Endothelial cell of umbilical vein (primary cell): ENCODE results near the gene PCBP4. TPM values are rescaled to one million over a fixed set of nuclear protein-coding genes. Genes with fewer than 3 reads are reported as not detected.

Experiments used
- BruUV-seq: library from RNA; stranded (reverse); fragments of 400-500 nt; replicated peaks from 2 replicates; lab custom pipeline; 2021; lab: Mats Ljungman, UMichigan
- CTCF ChIA-PET: fragments of 300-600, 350-600 bp; sonication (Branson Sonifier 250); formaldehyde crosslinking; loops from one replicate; lab custom pipeline; 2021; ENCODE audit warnings: antibody characterized with exemption, inconsistent platforms; lab: Charles Lee
- POLR2A ChIA-PET: fragments of 300-600, 350-600 bp; sonication (Branson Sonifier 250); formaldehyde crosslinking; loops from one replicate; lab custom pipeline; 2021; ENCODE audit warnings: antibody characterized with exemption, inconsistent platforms; lab: Charles Lee
- DNase-seq: peaks from one replicate; pipeline ENCODE4 v3.0.0-alpha.2; 2011; ENCODE audit warnings: low read depth, low spot score
- FAIRE-seq: peaks from 2 replicates; lab custom pipeline; 2011; peaks lifted over from hg19 to GRCh38; lab: Jason Lieb, UNC
- H2AFZ ChIP-seq: 2 replicates; pipeline ENCODE4 v1.6.0; 2012; ENCODE audit warnings: low read depth, low read length, control low read depth, inconsistent platforms
- H3K27ac ChIP-seq: 2 replicates; pipeline ENCODE4 v1.5.1; 2011; ENCODE audit warnings: low read depth, mild to moderate bottlenecking, control low read depth, low read length, moderate library complexity; ENCODE audit not compliant: insufficient read depth
- H3K27me3 ChIP-seq, 2 experiments: 2 replicates each; pipeline versions ENCODE4 v1.6.0 to v1.6.1; 2011; ENCODE audit warnings: low read length in 2 of 2, mixed read lengths in 1 of 2; ENCODE audit not compliant: control insufficient read depth in 2 of 2, insufficient read depth in 2 of 2
- H3K36me3 ChIP-seq, 2 experiments: 2 replicates in 1 of 2; 3 replicates in 1 of 2; pipeline ENCODE4 v1.5.1; 2011; ENCODE audit warnings: low read length in 2 of 2, mild to moderate bottlenecking in 1 of 2, moderate library complexity in 1 of 2; ENCODE audit not compliant: control insufficient read depth in 2 of 2, insufficient read depth in 2 of 2; ENCODE audit errors: extremely low read depth in 1 of 2
- H3K4me1 ChIP-seq: 3 replicates; pipeline ENCODE4 v1.5.1; 2011; ENCODE audit warnings: mild to moderate bottlenecking, low read length; ENCODE audit not compliant: control insufficient read depth, insufficient read depth; ENCODE audit errors: extremely low read depth
- H3K4me2 ChIP-seq: 2 replicates; pipeline ENCODE4 v1.6.1; 2011; ENCODE audit warnings: low read length, control low read depth, mixed read lengths; ENCODE audit not compliant: insufficient read depth
- H3K4me3 ChIP-seq, 3 experiments: fragments of 200-600 bp in 1 of 3; sonication (generic), shearing (Covaris generic) in 1 of 3; replicated peaks in 1 of 3; 2 replicates each; pipeline ENCODE4 v1.5.1; 2011 to 2016; ENCODE audit warnings: control low read depth in 3 of 3, low read length in 3 of 3, mild to moderate bottlenecking in 2 of 3, inconsistent platforms in 1 of 3, low read depth in 1 of 3, moderate library complexity in 1 of 3; ENCODE audit not compliant: insufficient read depth in 1 of 3
- H3K79me2 ChIP-seq: 2 replicates; pipeline ENCODE4 v1.6.0; 2012; ENCODE audit warnings: low read length, inconsistent platforms; ENCODE audit not compliant: control insufficient read depth, insufficient read depth
- H3K9ac ChIP-seq: replicated peaks from 2 replicates; pipeline ENCODE3; 2011; ENCODE audit warnings: low read length, control low read depth; ENCODE audit not compliant: insufficient read depth; ENCODE audit errors: extremely low read depth
- H3K9me1 ChIP-seq: replicated peaks from 3 replicates; pipeline ENCODE4 v1.6.0; 2011; ENCODE audit warnings: mild to moderate bottlenecking, low read length; ENCODE audit not compliant: control insufficient read depth, insufficient read depth; ENCODE audit errors: extremely low read depth
- H3K9me3 ChIP-seq: replicated peaks from 2 replicates; pipeline ENCODE4 v1.5.1; 2012; ENCODE audit warnings: low read length, inconsistent platforms; ENCODE audit not compliant: control insufficient read depth, insufficient read depth
- H4K20me1 ChIP-seq: replicated peaks from 2 replicates; pipeline ENCODE3; 2011; ENCODE audit warnings: mild to moderate bottlenecking, low read length; ENCODE audit not compliant: control insufficient read depth, insufficient read depth; ENCODE audit errors: extremely low read depth
- EZH2 ChIP-seq: IDR thresholded peaks from 2 replicates; pipeline ENCODE4 v1.6.1; 2012; ENCODE audit warnings: borderline replicate concordance, low read depth, mild to moderate bottlenecking, moderate library complexity, low read length, inconsistent platforms; ENCODE audit not compliant: severe bottlenecking
- FOS ChIP-seq: IDR thresholded peaks from 2 replicates; pipeline ENCODE4 v1.6.1; 2011; ENCODE audit warnings: mild to moderate bottlenecking, low read length, moderate library complexity, borderline replicate concordance; ENCODE audit not compliant: insufficient read depth
- GATA2 ChIP-seq: IDR thresholded peaks from 2 replicates; pipeline ENCODE4 v1.7.0; 2011; ENCODE audit warnings: low read depth, mild to moderate bottlenecking, moderate library complexity, mixed read lengths, low read length; ENCODE audit not compliant: insufficient read length, insufficient read depth
- JUN ChIP-seq: IDR thresholded peaks from 2 replicates; pipeline ENCODE4 v1.6.1; 2011; ENCODE audit warnings: borderline replicate concordance, low read depth; ENCODE audit not compliant: insufficient read length, insufficient read depth
- MYC ChIP-seq: IDR thresholded peaks from one replicate; pipeline ENCODE4 v1.6.1; 2011; ENCODE audit warnings: mild to moderate bottlenecking, low read depth, low read length
- POLR2A ChIP-seq: IDR thresholded peaks from 2 replicates; pipeline ENCODE4 v1.6.1; 2012; ENCODE audit warnings: low read depth, mild to moderate bottlenecking, control low read depth, low read length
- POLR2AphosphoS5 ChIP-seq: IDR thresholded peaks from 2 replicates; pipeline ENCODE4 v1.6.1; 2012; ENCODE audit warnings: low read depth, mild to moderate bottlenecking, control low read depth, low read length, moderate library complexity; ENCODE audit not compliant: insufficient read depth
- dilution Hi-C: fragments of 300-500 bp; cut with MboI; formaldehyde crosslinking; loops from one replicate; pipeline ENCODE4 v1.15.0; 2019; ENCODE audit warnings: low sequenced_read_pairs; ENCODE audit not compliant: extremely low pct_ligation_motif_present
- intact Hi-C: fragments of 100-400 bp; cut with micrococcal nuclease; formaldehyde crosslinking; loops from one replicate; pipeline ENCODE4 v1.10.0; 2022
- polyA plus RNA-seq, 4 experiments: library from polyadenylated mRNA; depleted of rRNA in 3 of 4; stranded (reverse) in 3 of 4; unstranded in 1 of 4; fragments of >200 nt; gene quantifications; 2 replicates each; pipeline versions ENCODE4 v1.2.1 to v1.2.3, GENCODE V29; 2011 to 2012; ENCODE audit warnings: missing spikeins in 1 of 4
- total RNA-seq: library from RNA; stranded (reverse); gene quantifications from 2 replicates; pipeline ENCODE4 v1.2.3, GENCODE V29; 2021
- TF ChIP-seq, protein P1 (sequence below), 2 donors: IDR thresholded peaks; 1 replicate in 1 of 2; 2 replicates in 1 of 2; pipeline ENCODE4 v1.5.1; 2011; ENCODE audit warnings: low read length in 2 of 2, mild to moderate bottlenecking in 2 of 2, moderate library complexity in 2 of 2, control low read depth in 1 of 2, inconsistent platforms in 1 of 2, low read depth in 1 of 2; ENCODE audit not compliant: insufficient read depth in 1 of 2; ENCODE audit errors: extremely low read depth in 1 of 2
- TF ChIP-seq, protein P2 (sequence below): IDR thresholded peaks from 2 replicates; pipeline ENCODE4 v1.6.1; 2011; ENCODE audit not compliant: insufficient read depth, insufficient read length

Gene PCBP4
- total and polyA plus RNA-seq, 2 donors (not counting 3 experiments of a cell fraction or from before 2014, with no cell fraction given), result 46.5 to 63.1 TPM

DNA sequence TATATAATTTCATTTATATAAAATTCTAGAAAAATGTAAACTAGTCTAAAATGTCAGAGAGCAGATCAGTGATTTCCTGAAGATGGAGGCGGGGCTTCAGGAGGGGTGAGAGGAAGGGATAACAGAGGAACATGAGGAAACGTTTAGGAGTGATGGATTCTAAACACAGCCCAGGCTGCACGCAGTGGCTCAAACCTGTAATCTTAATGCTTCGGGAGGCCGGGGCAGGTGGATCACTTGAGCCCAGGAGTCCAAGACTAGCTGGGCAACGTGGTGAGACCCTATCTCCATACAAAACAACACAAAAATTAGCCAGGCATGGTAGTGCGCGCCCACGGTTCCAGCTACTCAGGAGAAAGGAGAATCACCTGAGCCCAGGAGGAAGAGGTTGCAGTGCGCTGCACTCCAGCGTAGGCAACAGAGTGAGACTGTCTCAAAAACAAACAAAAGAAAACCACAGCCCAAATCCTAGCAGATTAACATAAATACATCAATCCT lies 46.1 kb downstream of the PCBP4 start:
- Histone ChIP-seq H3K79me2 (no peaks in the 10 kb centered on the region), H3K9ac (no peak overlapping the region), H3K9me3 (no peaks in the 10 kb centered on the region), H2AFZ (no peak overlapping the region), H3K9me1 (no peaks in the 10 kb centered on the region), H3K4me1 (no peaks in the 10 kb centered on the region), H3K4me2 (no peak overlapping the region), H3K27me3 (peaks cover 0 to 5% of the 10 kb centered on the region in 2 experiments), H3K36me3 (no peaks in the 10 kb centered on the region), H4K20me1 (no peaks in the 10 kb centered on the region), H3K27ac (no peak overlapping the region), H3K4me3 (no peak overlapping the region)
- FAIRE-seq, result no peak
- dilution Hi-C loops (no loop called here), intact Hi-C loops (no loop called here)
- TF ChIP-seq JUN (no peak), POLR2A (no peak), POLR2AphosphoS5 (no peak), GATA2 (no peak)
- CTCF ChIA-PET, result no interaction called here
- BruUV-seq, result no TSS peak
- DNase-seq, result no peak
- POLR2A ChIA-PET, result no interaction called here

DNA sequence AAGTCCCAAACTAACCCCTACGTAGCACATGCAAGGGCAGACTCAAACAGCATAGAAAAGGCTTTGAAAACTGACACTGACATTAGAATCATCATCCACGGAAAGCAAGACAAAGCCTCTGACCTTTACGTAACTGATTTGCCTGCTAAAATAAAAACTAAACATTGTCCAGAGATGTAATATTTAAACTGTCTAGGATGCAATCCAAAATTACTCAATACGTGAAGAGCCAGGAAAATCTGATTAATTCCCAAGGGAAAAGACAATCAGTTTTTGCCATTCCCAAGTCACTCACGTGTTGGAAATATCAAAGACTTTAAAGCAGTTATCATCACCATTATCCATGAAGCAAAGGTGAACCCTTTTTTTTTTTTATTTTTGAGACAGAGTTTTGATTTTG lies 50.8 kb downstream of the PCBP4 start:
- peaks cover 0 to 5% of the 10 kb centered on the region in 2 experiments for H3K27me3 ChIP-seq
- H3K79me2 ChIP-seq, result no peaks in the 10 kb centered on the region
- no TSS peak for BruUV-seq
- CTCF ChIA-PET, result no interaction called here
- H3K9me3 ChIP-seq, result no peaks in the 10 kb centered on the region
- no peaks in the 10 kb centered on the region for H3K4me1 ChIP-seq
- no peak overlapping the region for H3K9ac ChIP-seq
- FAIRE-seq (no peak), DNase-seq (no peak)
- POLR2A ChIA-PET, result no interaction called here
- no peak overlapping the region for H3K4me3 ChIP-seq
- intact Hi-C loops, result no loop called here
- no peak overlapping the region for H2AFZ ChIP-seq
- no peaks in the 10 kb centered on the region for H3K9me1 ChIP-seq
- H3K36me3 ChIP-seq, result no peaks in the 10 kb centered on the region
- dilution Hi-C loops, result no loop called here
- no peaks in the 10 kb centered on the region for H4K20me1 ChIP-seq
- TF ChIP-seq EZH2 (no peak), POLR2A (no peak), MYC (no peak), GATA2 (no peak), FOS (no peak), POLR2AphosphoS5 (no peak), JUN (no peak)
- TF ChIP-seq, protein P1, sequence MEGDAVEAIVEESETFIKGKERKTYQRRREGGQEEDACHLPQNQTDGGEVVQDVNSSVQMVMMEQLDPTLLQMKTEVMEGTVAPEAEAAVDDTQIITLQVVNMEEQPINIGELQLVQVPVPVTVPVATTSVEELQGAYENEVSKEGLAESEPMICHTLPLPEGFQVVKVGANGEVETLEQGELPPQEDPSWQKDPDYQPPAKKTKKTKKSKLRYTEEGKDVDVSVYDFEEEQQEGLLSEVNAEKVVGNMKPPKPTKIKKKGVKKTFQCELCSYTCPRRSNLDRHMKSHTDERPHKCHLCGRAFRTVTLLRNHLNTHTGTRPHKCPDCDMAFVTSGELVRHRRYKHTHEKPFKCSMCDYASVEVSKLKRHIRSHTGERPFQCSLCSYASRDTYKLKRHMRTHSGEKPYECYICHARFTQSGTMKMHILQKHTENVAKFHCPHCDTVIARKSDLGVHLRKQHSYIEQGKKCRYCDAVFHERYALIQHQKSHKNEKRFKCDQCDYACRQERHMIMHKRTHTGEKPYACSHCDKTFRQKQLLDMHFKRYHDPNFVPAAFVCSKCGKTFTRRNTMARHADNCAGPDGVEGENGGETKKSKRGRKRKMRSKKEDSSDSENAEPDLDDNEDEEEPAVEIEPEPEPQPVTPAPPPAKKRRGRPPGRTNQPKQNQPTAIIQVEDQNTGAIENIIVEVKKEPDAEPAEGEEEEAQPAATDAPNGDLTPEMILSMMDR (IDR thresholded peaks at IDR 0.05; ENCODE audit: extremely low read depth in 1 of 2, insufficient read depth in 1 of 2, low read depth in 1 of 2, low read length in 2 of 2), result no peak
- TF ChIP-seq, protein P2, sequence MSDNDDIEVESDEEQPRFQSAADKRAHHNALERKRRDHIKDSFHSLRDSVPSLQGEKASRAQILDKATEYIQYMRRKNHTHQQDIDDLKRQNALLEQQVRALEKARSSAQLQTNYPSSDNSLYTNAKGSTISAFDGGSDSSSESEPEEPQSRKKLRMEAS, result no peak
- no peak overlapping the region for H3K4me2 ChIP-seq
- no peak overlapping the region for H3K27ac ChIP-seq
